Transverse colon (tissue), 4 donors: Measurements from ENCODE around the gene RBM23. TPM values are rescaled to one million over a fixed set of nuclear protein-coding genes. Genes with fewer than 3 reads are reported as not detected.
"Not testable (repeated sequence)": the region's sequence is repeated elsewhere in the genome, so short reads cannot be mapped to it uniquely, and the experiment has no call there.

Experiments
- DNase-seq: peaks from one replicate; pipeline ENCODE4 v3.0.0-alpha.2; 2019
- H3K27ac ChIP-seq, 4 donors: fragments of 200-600 bp; sonication (generic); 2 replicates each; pipeline ENCODE4 v1.5.1; 2016 to 2018; ENCODE audit warnings: inconsistent platforms in 4 of 4
- H3K27me3 ChIP-seq: fragments of 200-600 bp; sonication (generic); 2 replicates; pipeline ENCODE4 v1.5.1; 2017; ENCODE audit warnings: inconsistent platforms
- H3K36me3 ChIP-seq, 4 donors: fragments of 200-600 bp; sonication (generic); 2 replicates each; pipeline ENCODE4 v1.5.1; 2017 to 2019; ENCODE audit warnings: inconsistent platforms in 4 of 4
- H3K4me1 ChIP-seq, 4 donors: fragments of 200-600 bp; sonication (generic); 2 replicates each; pipeline ENCODE4 v1.5.1; 2017 to 2020; ENCODE audit warnings: inconsistent platforms in 4 of 4
- H3K4me3 ChIP-seq, 4 donors: fragments of 200-600 bp; sonication (generic); 1 replicate in 1 of 4; 2 replicates in 3 of 4; pipeline versions ENCODE4 v1.5.1 to v1.6.1; 2017 to 2019; ENCODE audit warnings: inconsistent platforms in 4 of 4
- H3K9me3 ChIP-seq, 2 donors: fragments of 200-600 bp; sonication (generic); 2 replicates each; pipeline ENCODE4 v1.5.1; 2017 to 2019; ENCODE audit warnings: inconsistent platforms in 2 of 2
- CTCF ChIP-seq, 5 experiments: fragments of 200-600 bp in 3 of 5; fragments of 450-650 bp in 2 of 5; sonication (generic) in 3 of 5; IDR thresholded peaks; 1 replicate in 2 of 5; 2 replicates in 3 of 5; pipeline ENCODE4 v1.5.1; 2016 to 2017; ENCODE audit warnings: antibody characterized with exemption in 5 of 5, inconsistent platforms in 3 of 5, mild to moderate bottlenecking in 2 of 5, moderate library complexity in 1 of 5
- EP300 ChIP-seq: sonication (generic); formaldehyde crosslinking; IDR thresholded peaks from one replicate; pipeline ENCODE4 v1.6.1; 2017; ENCODE audit warnings: antibody characterized with exemption, low read depth
- POLR2A ChIP-seq: fragments of 450-650 bp; IDR thresholded peaks from one replicate; pipeline ENCODE4 v1.6.1; 2016; ENCODE audit warnings: antibody characterized with exemption, mild to moderate bottlenecking, moderate library complexity
- POLR2AphosphoS5 ChIP-seq, 3 donors: sonication (generic); formaldehyde crosslinking; IDR thresholded peaks; one replicate each; pipeline ENCODE4 v1.6.1; 2016; ENCODE audit warnings: antibody characterized with exemption in 3 of 3
- WGBS, 2 donors: methylation state at CpG; one replicate each; pipeline ENCODE4 v1.1.5; 2018; ENCODE audit warnings: low coverage in 1 of 2; 5-methylcytosine and 5-hydroxymethylcytosine counted together
- in situ Hi-C, 4 donors: fragments of 200-750 bp; cut with MboI; loops; one replicate each; pipeline versions ENCODE4 v1.15.0 to v1.15.1; 2017; ENCODE audit warnings: low sequenced_read_pairs in 3 of 4, low pct_ligation_motif_present in 1 of 4, low pct_unique_long_range_greater_than_20kb in 1 of 4
- intact Hi-C: fragments of 100-400 bp; cut with DNase I; formaldehyde crosslinking; loops from one replicate; pipeline ENCODE4 v1.15.1; 2023; ENCODE audit warnings: low total_unique reads
- total RNA-seq, 4 donors: library from RNA; depleted of rRNA; stranded (reverse); fragments of >200 nt; gene quantifications; one replicate each; pipeline ENCODE4 v1.1.0, GENCODE V29; 2016

RBM23 gene
- total RNA-seq, 4 donors from 2014 or later = 96.4 to 186 (median 114) TPM

- intact Hi-C loops = loop anchor here (5.0 kb wide), 1 partner anchor 44 kb away; the partner anchor contains the start of gene LRP10
- H3K27me3 ChIP-seq = no peaks in the 10 kb centered on the region
- peaks cover 11 to 33% (median 23%) of the 10 kb centered on the region in 4 donors for H3K4me1 ChIP-seq
- no peak for DNase-seq
- 84% methylated on average over 4 to 8 of the region's 8 CpGs for WGBS, 2 donors
- H3K4me3 ChIP-seq = no peak overlapping the region
- in situ Hi-C loops = no loop called here
- H3K27ac ChIP-seq = peak overlapping the region in 3 of 4 donors; percentile 29 to 100 (median 34)
- H3K36me3 ChIP-seq = peaks cover 0 to 12% (median 0%) of the 10 kb centered on the region in 4 donors
- no peak for TF ChIP-seq POLR2A
- TF ChIP-seq POLR2AphosphoS5 (IDR thresholded peaks at IDR 0.05) = no peak
- TF ChIP-seq EP300 = no peak
- TF ChIP-seq CTCF (IDR thresholded peaks at IDR 0.05) = no peak
- H3K9me3 ChIP-seq = no peaks in the 10 kb centered on the region
Observed at GRCh38 chr14:22915886-22916521, 2.9 kb downstream of the RBM23 start.

- H3K27ac ChIP-seq, H3K4me3 ChIP-seq, H3K27me3 ChIP-seq, H3K9me3 ChIP-seq, in situ Hi-C loops, DNase-seq: not testable (repeated sequence)
- WGBS, 2 donors = 91 to 100% methylated on average over 2 to 4 of the region's 4 CpGs
- peaks cover 11 to 31% (median 22%) of the 10 kb centered on the region in 4 donors for H3K4me1 ChIP-seq
- H3K36me3 ChIP-seq = peaks cover 0 to 13% (median 0%) of the 10 kb centered on the region in 4 donors
- intact Hi-C loops = loop anchor here (5.0 kb wide), 1 partner anchor 43 kb away; the partner anchor contains the start of gene LRP10
Observed at GRCh38 chr14:22914836-22915235, 4.1 kb downstream of the RBM23 start.

- Histone ChIP-seq H3K4me3 (no peak overlapping the region), H3K9me3 (no peaks in the 10 kb centered on the region), H3K4me1 (peaks cover 0 to 4% (median 0%) of the 10 kb centered on the region in 4 donors), H3K27ac (no peak overlapping the region), H3K36me3 (peaks cover 0 to 44% (median 17%) of the 10 kb centered on the region in 4 donors), H3K27me3 (no peaks in the 10 kb centered on the region)
- no peak for DNase-seq
- WGBS, 2 donors = 90 to 92% methylated on average over 5 of the region's 5 CpGs
- intact Hi-C loops (no loop called here), in situ Hi-C loops (no loop called here)
- TF ChIP-seq EP300 (no peak), POLR2A (no peak)
Observed at GRCh38 chr14:22910916-22911315, 8.0 kb downstream of the RBM23 start.

GRCh38 chr14:22908601-22909000 lies 10.3 kb downstream of the RBM23 start:
- in situ Hi-C loops = no loop called here
- 80 to 96% methylated on average over 5 to 8 of the region's 8 CpGs for WGBS, 2 donors
- Histone ChIP-seq H3K27me3 (no peaks in the 10 kb centered on the region), H3K27ac (no peak overlapping the region), H3K4me1 (no peaks in the 10 kb centered on the region), H3K36me3 (peaks cover 0 to 67% (median 29%) of the 10 kb centered on the region in 4 donors), H3K4me3 (no peak overlapping the region), H3K9me3 (no peaks in the 10 kb centered on the region)
- intact Hi-C loops = no loop called here
- TF ChIP-seq EP300 (no peak), CTCF (IDR thresholded peaks at IDR 0.05) (no peak), POLR2A (no peak), POLR2AphosphoS5 (IDR thresholded peaks at IDR 0.05) (no peak)
- DNase-seq = no peak

GRCh38 chr14:22907429-22907828 lies 11.5 kb downstream of the RBM23 start:
- Histone ChIP-seq H3K4me1 (no peaks in the 10 kb centered on the region), H3K9me3 (no peaks in the 10 kb centered on the region), H3K27ac (no peak overlapping the region), H3K27me3 (no peaks in the 10 kb centered on the region), H3K4me3 (no peak overlapping the region), H3K36me3 (peaks cover 0 to 76% (median 33%) of the 10 kb centered on the region in 4 donors)
- intact Hi-C loops = no loop called here
- WGBS, 2 donors = 84 to 93% methylated on average over 3 of the region's 3 CpGs
- no peak for DNase-seq
- TF ChIP-seq EP300 = no peak
- no peak for TF ChIP-seq POLR2AphosphoS5 (IDR thresholded peaks at IDR 0.05)
- no peak for TF ChIP-seq CTCF (IDR thresholded peaks at IDR 0.05)
- no peak for TF ChIP-seq POLR2A
- in situ Hi-C loops = no loop called here
